GM19468 (cell line): Measurements from ENCODE around the gene CCNQ.

Experiments
- ATAC-seq: cut with Tn5 transposase; IDR thresholded peaks from one replicate; pipeline ENCODE4 v1.9.1; 2021; ENCODE audit warnings: mild to moderate bottlenecking, moderate library complexity, moderate number of reproducible peaks; ENCODE audit not compliant: unreplicated experiment; ENCODE audit errors: extremely low read depth

The CCNQ gene

GRCh38 chrX:153598541-153599191 lies at the start of gene CCNQ:
CCNQ (minus strand) TSS chrX:153599139; CDS start chrX:153599073, 66 bp downstream.
- ATAC-seq: peak; percentile 17

GRCh38 chrX:153647461-153648357 lies 48.8 kb upstream of the CCNQ start:
- ATAC-seq: no peak

- ATAC-seq: no peak
Measured at GRCh38 chrX:153646620-153647373, 47.9 kb upstream of the CCNQ start, which contains the start of gene DUSP9. DUSP9 (plus strand) TSS chrX:153647203; CDS start chrX:153647954, 751 bp downstream.

- no peak for ATAC-seq
Measured at GRCh38 chrX:153645921-153646488, 47.1 kb upstream of the CCNQ start.

GRCh38 chrX:153645151-153645550 lies 46.2 kb upstream of the CCNQ start:
- no peak for ATAC-seq

- ATAC-seq: no peak
Measured at GRCh38 chrX:153644356-153645125, 45.6 kb upstream of the CCNQ start.

- no peak for ATAC-seq
Measured at GRCh38 chrX:153643431-153644351, 44.8 kb upstream of the CCNQ start.

- ATAC-seq: no peak
Measured at GRCh38 chrX:153642655-153643430, 43.9 kb upstream of the CCNQ start.

- no peak for ATAC-seq
Measured at GRCh38 chrX:153642051-153642654, 43.2 kb upstream of the CCNQ start.

GRCh38 chrX:153641627-153642026 lies 42.7 kb upstream of the CCNQ start:
- no peak for ATAC-seq

GRCh38 chrX:153640736-153641575 lies 42.0 kb upstream of the CCNQ start:
- ATAC-seq: no peak

GRCh38 chrX:153640045-153640686 lies 41.2 kb upstream of the CCNQ start:
- ATAC-seq: no peak

GRCh38 chrX:153639177-153640044 lies 40.5 kb upstream of the CCNQ start:
- no peak for ATAC-seq

- ATAC-seq: no peak
Measured at GRCh38 chrX:153638436-153639176, 39.7 kb upstream of the CCNQ start.

GRCh38 chrX:153638041-153638371 lies 39.1 kb upstream of the CCNQ start:
- ATAC-seq: no peak
